ENCODE data around the gene KRTAP17-1.

The KRTAP17-1 gene

GRCh38 chr17:41339571-41340172 lies 24.2 kb upstream of the KRTAP17-1 start:
- Histone ChIP-seq H3K9ac (ENCODE audit: low read depth, low read length) (no peak overlapping the region), H3K9me3 (ENCODE audit: control insufficient read depth, insufficient read depth, low read length) (no peaks in the 10 kb centered on the region), H3K36me3 (ENCODE audit: insufficient read depth, low read length) (no peaks in the 10 kb centered on the region), H3K4me1 (ENCODE audit: insufficient read depth, low read length) (no peaks in the 10 kb centered on the region)

- H3K9me3 ChIP-seq (ENCODE audit: control insufficient read depth, insufficient read depth, low read length), result no peaks in the 10 kb centered on the region
- H3K4me1 ChIP-seq (ENCODE audit: insufficient read depth, low read length), result no peaks in the 10 kb centered on the region
- H3K9ac ChIP-seq (ENCODE audit: low read depth, low read length), result no peak overlapping the region
- H3K36me3 ChIP-seq (ENCODE audit: insufficient read depth, low read length), result no peaks in the 10 kb centered on the region
These were observed 23.5 kb upstream of the KRTAP17-1 start for GRCh38 chr17:41338961-41339485.

DNA sequence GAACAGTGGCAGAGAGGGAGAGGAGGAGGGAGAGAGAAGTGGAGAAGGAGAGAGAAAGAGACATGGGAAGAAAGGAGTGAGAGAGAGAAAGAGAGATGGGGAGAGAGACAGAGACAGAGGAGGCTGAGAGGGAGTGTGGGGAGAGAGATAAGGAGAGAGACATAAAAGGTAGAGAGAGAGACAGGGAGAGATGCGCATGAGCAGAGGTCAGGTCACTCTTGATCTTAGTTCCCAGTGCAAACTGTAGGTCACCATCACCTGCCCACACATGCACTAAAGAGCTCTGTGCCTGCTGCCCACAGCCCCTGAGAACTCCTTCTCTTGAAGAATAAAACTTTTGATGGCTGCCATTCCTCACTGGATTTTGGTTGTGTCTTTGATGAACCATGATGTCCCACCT lies 20.2 kb upstream of the KRTAP17-1 start:
- Histone ChIP-seq H3K9ac (ENCODE audit: low read depth, low read length) (no peak overlapping the region), H3K4me1 (ENCODE audit: insufficient read depth, low read length) (no peaks in the 10 kb centered on the region), H3K9me3 (ENCODE audit: control insufficient read depth, insufficient read depth, low read length) (no peaks in the 10 kb centered on the region), H3K36me3 (ENCODE audit: insufficient read depth, low read length) (no peaks in the 10 kb centered on the region)

DNA sequence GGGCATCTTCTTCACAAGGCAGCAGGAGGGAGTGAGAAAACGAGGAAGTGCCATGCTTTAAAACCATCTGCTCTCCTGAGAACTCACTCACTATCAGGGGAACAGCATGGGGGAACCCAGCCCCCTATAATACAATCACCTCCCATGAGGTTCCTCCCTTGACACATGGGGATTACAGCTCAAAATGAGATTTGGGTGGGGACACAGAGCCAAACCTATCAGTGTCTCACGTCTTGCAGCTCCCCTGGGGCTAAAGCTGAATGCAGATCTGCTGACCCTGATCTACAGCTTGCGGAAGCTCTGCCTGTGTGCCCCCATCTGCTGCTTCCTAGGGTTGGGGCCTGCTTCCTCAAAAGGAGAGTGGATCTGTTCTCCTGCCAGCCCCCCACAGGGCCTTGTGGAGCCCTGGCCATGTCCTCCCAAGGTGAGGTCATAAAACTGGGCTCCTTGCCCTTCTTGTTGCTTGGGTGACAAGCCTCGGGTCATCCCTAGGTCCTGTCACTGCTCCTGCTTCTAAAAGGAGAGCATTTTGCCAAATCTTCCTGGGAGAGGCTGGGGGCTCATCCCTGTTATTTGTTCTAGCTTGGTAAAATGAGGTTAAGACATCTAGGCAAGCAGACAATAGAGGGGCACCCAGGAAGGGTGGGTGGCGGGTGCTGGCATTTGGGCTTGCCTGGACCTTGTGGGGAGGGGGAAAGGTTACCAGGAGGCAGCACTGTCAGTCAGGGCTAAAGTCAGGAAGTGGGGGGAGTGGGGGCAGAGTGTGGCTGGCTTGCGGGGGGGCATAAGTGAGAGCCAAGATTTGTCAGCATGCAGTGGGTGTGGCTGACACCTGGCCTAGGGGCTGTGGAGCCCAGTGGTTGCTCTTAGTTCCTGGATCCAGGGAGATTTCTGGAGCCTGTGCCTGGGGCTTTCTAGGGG lies 19.1 kb upstream of the KRTAP17-1 start:
- no peaks in the 10 kb centered on the region for H3K36me3 ChIP-seq (ENCODE audit: insufficient read depth, low read length)
- no peaks in the 10 kb centered on the region for H3K9me3 ChIP-seq (ENCODE audit: control insufficient read depth, insufficient read depth, low read length)
- H3K4me1 ChIP-seq (ENCODE audit: insufficient read depth, low read length), result no peaks in the 10 kb centered on the region
- H3K9ac ChIP-seq (ENCODE audit: low read depth, low read length), result no peak overlapping the region

- Histone ChIP-seq H3K36me3 (ENCODE audit: insufficient read depth, low read length) (no peaks in the 10 kb centered on the region), H3K9me3 (ENCODE audit: control insufficient read depth, insufficient read depth, low read length) (no peaks in the 10 kb centered on the region), H3K9ac (ENCODE audit: low read depth, low read length) (no peak overlapping the region), H3K4me1 (ENCODE audit: insufficient read depth, low read length) (no peaks in the 10 kb centered on the region)
These were observed 18.3 kb upstream of the KRTAP17-1 start for GRCh38 chr17:41333836-41334235.

DNA sequence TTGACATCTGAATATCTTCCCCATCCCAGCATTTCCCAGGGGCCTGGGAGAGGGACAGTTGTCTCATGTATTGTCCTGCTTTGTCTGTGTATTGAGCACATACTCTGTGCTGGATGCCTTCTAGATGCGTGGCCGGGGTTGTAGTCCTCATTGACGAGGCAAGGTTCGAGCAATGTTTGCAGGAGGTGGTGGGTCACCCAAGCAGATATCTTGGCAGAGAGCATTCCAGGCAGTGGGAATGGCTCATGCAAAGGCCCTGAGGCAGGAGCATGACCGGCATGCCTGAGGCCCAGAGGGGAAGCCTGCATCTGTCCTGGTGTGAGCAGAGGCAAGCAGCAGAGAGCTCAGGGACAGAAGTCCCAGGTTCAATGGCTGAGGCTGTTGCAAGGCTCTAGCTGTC lies 17.6 kb upstream of the KRTAP17-1 start:
- Histone ChIP-seq H3K36me3 (ENCODE audit: insufficient read depth, low read length) (no peaks in the 10 kb centered on the region), H3K9me3 (ENCODE audit: control insufficient read depth, insufficient read depth, low read length) (no peaks in the 10 kb centered on the region), H3K4me1 (ENCODE audit: insufficient read depth, low read length) (no peaks in the 10 kb centered on the region), H3K9ac (ENCODE audit: low read depth, low read length) (no peak overlapping the region)

GRCh38 chr17:41332239-41332638 lies 16.7 kb upstream of the KRTAP17-1 start:
- Histone ChIP-seq H3K4me1 (ENCODE audit: insufficient read depth, low read length) (no peaks in the 10 kb centered on the region), H3K36me3 (ENCODE audit: insufficient read depth, low read length) (no peaks in the 10 kb centered on the region), H3K9ac (ENCODE audit: low read depth, low read length) (no peak overlapping the region), H3K9me3 (ENCODE audit: control insufficient read depth, insufficient read depth, low read length) (no peaks in the 10 kb centered on the region)

GRCh38 chr17:41331606-41332005 lies 16.1 kb upstream of the KRTAP17-1 start:
- no peak overlapping the region for H3K9ac ChIP-seq (ENCODE audit: low read depth, low read length)
- H3K9me3 ChIP-seq (ENCODE audit: control insufficient read depth, insufficient read depth, low read length), result no peaks in the 10 kb centered on the region
- no peaks in the 10 kb centered on the region for H3K4me1 ChIP-seq (ENCODE audit: insufficient read depth, low read length)
- H3K36me3 ChIP-seq (ENCODE audit: insufficient read depth, low read length), result no peaks in the 10 kb centered on the region

DNA sequence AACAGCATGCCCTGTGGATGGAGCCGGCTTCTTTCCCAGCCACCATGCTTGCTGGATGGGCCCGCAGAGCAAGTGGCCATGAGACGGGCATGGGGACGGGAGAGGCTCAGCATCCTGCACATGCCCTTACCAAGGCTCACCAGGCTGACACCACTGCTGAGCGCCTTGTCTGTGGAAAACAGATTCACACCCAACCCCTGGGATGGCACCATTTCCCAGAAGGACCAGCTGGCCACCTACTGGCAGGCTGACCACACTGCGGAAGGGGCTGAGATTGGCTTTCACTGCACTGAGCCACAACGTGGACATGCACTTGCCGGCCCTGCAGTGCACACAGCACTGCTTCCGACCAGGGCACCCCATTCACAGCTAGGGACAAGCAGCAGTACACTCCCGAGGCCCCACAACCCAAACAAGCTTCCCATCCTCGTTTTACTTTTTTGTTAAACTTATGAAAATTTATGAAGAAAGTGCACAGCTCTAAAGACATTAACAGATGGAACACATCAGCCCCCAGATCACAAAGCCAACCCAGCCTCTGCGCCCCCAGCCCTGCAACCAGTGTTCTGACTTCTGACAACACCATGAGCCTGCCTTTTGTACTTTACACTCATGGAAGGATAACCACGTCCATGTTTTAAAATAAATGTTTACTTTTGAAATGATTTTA lies 13.9 kb upstream of the KRTAP17-1 start:
- H3K36me3 ChIP-seq (ENCODE audit: insufficient read depth, low read length), result no peaks in the 10 kb centered on the region
- H3K4me1 ChIP-seq (ENCODE audit: insufficient read depth, low read length), result no peaks in the 10 kb centered on the region
- H3K9me3 ChIP-seq (ENCODE audit: control insufficient read depth, insufficient read depth, low read length), result no peaks in the 10 kb centered on the region
- no peak overlapping the region for H3K9ac ChIP-seq (ENCODE audit: low read depth, low read length)

DNA sequence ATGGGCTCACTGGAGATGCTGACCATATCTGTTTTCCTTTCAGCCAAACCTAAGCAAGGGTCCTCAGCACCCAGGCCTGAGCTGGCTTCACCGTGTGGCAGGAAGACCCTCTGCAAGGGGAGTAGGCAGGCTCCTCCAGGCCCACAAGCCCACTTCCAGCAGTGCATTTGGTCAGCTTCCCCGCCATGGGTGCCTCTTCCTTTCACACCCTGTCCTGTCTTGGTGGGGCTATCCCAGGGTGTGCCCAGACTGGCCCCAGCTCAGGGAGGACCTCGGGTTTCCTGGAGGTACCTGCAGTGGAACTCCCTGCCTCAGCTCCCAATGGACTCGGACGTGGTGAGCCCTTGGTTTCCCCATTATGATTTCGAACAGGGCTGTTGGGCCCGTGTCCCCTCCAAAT lies 12.7 kb upstream of the KRTAP17-1 start:
- H3K9me3 ChIP-seq (ENCODE audit: control insufficient read depth, insufficient read depth, low read length), result no peaks in the 10 kb centered on the region
- no peaks in the 10 kb centered on the region for H3K4me1 ChIP-seq (ENCODE audit: insufficient read depth, low read length)
- no peaks in the 10 kb centered on the region for H3K36me3 ChIP-seq (ENCODE audit: insufficient read depth, low read length)

DNA sequence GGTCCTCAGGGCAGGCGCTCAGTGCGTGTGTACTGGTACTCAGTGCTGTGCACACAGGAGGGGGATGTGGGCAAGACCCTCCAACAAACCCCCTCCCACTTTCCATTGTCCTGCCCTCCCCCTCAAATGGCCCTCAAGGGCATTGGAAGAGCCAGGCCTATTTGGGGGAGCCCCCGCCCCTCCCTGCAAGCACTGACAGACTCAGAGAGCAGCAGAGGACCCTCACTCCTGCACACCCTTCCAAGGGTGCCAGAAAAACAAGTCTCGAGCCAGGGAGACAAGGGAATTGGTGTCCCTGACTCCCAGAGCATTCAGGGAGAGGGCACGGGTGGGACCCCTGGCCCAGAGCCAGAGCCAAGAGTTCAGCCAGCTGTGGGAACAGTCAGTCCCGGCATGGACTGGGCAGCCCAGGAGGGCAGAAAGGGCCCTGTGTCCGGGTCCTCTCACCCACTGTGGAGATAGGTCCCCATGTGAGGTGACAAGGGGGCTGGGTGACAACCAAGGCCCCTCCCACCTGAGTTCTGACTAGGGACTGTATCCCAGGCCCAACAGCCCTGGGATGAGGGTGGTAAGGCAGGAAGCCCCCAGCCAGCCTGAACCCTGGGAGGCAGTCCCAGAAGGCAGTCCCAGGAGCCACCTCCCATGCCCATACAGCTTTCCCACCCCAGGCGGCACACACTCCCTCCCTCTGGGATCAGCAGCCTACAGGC lies 12.1 kb upstream of the KRTAP17-1 start:
- H3K9ac ChIP-seq (ENCODE audit: low read depth, low read length), result no peak overlapping the region

More for the DNA sequence above, 12.7 kb upstream of the KRTAP17-1 start:
- H3K9ac ChIP-seq (ENCODE audit: low read depth, low read length), result no peak overlapping the region

DNA sequence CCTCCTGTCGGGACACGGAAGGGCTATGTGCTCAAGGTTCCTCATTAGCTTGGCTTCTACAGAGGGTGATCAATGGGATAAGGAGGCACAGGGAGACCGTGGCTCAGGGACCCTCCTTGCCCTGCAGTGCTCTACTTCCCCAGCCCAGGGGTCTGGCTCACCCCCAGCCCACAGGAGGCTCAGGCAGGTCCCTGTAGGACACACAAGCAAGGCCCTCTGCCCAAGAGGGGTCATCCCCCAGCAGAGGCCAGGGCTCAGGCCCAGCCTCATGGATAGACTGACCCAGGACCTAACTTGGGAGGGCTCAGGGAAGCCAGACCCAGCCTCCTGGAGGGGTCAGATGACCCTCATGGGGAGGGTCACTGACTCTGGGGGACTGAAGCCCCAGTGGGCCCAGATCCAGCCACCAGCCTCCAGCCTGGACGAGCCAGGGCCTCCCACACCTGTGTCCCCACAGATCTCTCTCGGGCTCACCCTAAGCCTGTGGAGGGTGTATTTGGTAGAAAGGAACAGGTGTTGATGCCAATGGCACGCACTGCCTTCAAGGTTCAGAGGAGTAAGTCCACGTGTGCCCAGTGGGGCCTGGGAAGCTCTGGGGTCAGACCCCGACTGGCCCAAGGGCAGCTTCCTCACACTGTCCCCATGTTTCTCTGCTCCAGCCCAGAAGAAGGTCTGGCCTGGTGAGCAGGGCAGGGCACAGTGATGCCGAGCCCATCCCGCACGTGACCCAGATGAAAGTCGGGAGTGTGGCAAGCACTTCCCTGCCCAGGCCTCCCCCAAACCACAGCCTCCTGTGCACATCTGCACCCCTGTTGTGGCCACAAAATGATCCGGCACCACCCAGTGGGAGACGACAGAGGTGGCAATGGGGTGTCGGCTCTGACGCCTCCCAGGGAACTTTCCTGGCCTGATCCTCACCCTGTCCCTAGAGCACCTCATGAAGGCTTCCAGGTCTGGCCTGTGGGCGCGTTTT lies 10.9 kb upstream of the KRTAP17-1 start:
- H3K4me1 ChIP-seq (ENCODE audit: insufficient read depth, low read length), result no peaks in the 10 kb centered on the region
- no peaks in the 10 kb centered on the region for H3K36me3 ChIP-seq (ENCODE audit: insufficient read depth, low read length)
- no peak overlapping the region for H3K9ac ChIP-seq (ENCODE audit: low read depth, low read length)
- no peaks in the 10 kb centered on the region for H3K9me3 ChIP-seq (ENCODE audit: control insufficient read depth, insufficient read depth, low read length)

More for the DNA sequence above, 12.1 kb upstream of the KRTAP17-1 start:
- no peaks in the 10 kb centered on the region for H3K9me3 ChIP-seq (ENCODE audit: control insufficient read depth, insufficient read depth, low read length)
- no peaks in the 10 kb centered on the region for H3K4me1 ChIP-seq (ENCODE audit: insufficient read depth, low read length)
- H3K36me3 ChIP-seq (ENCODE audit: insufficient read depth, low read length), result no peaks in the 10 kb centered on the region

DNA sequence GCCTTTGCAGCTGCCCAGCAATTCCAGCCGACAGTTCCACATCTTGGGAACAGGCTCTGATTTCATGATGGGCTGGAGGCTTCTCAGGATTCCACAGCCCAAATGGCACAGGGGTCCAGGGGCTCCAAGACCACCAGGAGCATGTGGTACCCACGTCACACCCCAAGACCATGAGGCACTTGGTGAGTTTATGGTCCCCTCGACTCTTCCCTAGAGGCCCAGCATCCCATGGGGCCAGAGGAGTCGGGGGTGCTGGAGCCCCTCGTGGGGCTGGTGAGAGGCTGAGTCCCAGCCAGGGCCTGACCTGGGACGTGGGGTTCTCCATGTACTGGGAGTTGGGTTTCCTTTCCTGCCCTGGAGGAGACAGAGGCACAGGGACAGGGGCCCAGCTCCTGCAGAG lies 10.1 kb upstream of the KRTAP17-1 start:
- Histone ChIP-seq H3K4me1 (ENCODE audit: insufficient read depth, low read length) (no peaks in the 10 kb centered on the region), H3K9ac (ENCODE audit: low read depth, low read length) (no peak overlapping the region), H3K36me3 (ENCODE audit: insufficient read depth, low read length) (no peaks in the 10 kb centered on the region), H3K9me3 (ENCODE audit: control insufficient read depth, insufficient read depth, low read length) (no peaks in the 10 kb centered on the region)

All from ES-I3 (cell line).